H1 (cell line): Measurements from ENCODE around the gene ARHGAP25. TPM values are rescaled to one million over a fixed set of nuclear protein-coding genes. Genes with fewer than 3 reads are reported as not detected.

Source experiments
- CTCF ChIA-PET: fragments of 300-600 bp; sonication (Branson Sonifier 250); formaldehyde crosslinking; loops from one replicate; lab custom pipeline; 2021; ENCODE audit not compliant: partially characterized antibody; lab: Charles Lee
- POLR2A ChIA-PET: fragments of 300-600 bp; sonication (Branson Sonifier 250); formaldehyde crosslinking; loops from one replicate; lab custom pipeline; 2021; ENCODE audit warnings: inconsistent platforms; ENCODE audit not compliant: partially characterized antibody; lab: Charles Lee
- DNase-seq, 2 experiments: peaks; one replicate each; pipeline versions ENCODE4 v3.0.0 to v3.0.0-alpha.2; 2010 to 2022; ENCODE audit warnings: low spot score in 2 of 2, low read depth in 1 of 2, mixed read lengths in 1 of 2
- FAIRE-seq: peaks from 2 replicates; lab custom pipeline; 2011; peaks lifted over from hg19 to GRCh38; lab: Jason Lieb, UNC
- H2AFZ ChIP-seq: 2 replicates; pipeline ENCODE4 v1.8.1; 2012; ENCODE audit warnings: low read length, inconsistent platforms
- H2AK5ac ChIP-seq: 2 replicates; pipeline ENCODE4 v1.6.1; 2013; ENCODE audit warnings: low read depth, low read length
- H2BK120ac ChIP-seq: replicated peaks from 2 replicates; pipeline ENCODE3; 2013; ENCODE audit warnings: low read depth, low read length, inconsistent platforms
- H2BK12ac ChIP-seq: 2 replicates; pipeline ENCODE4 v1.6.1; 2013; ENCODE audit warnings: low read depth, low read length
- H2BK15ac ChIP-seq: 2 replicates; pipeline ENCODE4 v1.6.1; 2013; ENCODE audit warnings: low read length
- H2BK20ac ChIP-seq: 2 replicates; pipeline ENCODE4 v1.6.1; 2013; ENCODE audit warnings: low read length
- H2BK5ac ChIP-seq: 2 replicates; pipeline ENCODE4 v1.6.1; 2013; ENCODE audit warnings: low read depth, low read length
- H3K14ac ChIP-seq: 2 replicates; pipeline ENCODE4 v1.6.1; 2013; ENCODE audit warnings: inconsistent platforms; ENCODE audit not compliant: insufficient read length
- H3K18ac ChIP-seq: 2 replicates; pipeline ENCODE4 v1.6.1; 2013; ENCODE audit warnings: low read length; ENCODE audit errors: extremely low read depth
- H3K23ac ChIP-seq: 2 replicates; pipeline ENCODE4 v1.6.1; 2013; ENCODE audit warnings: inconsistent platforms; ENCODE audit not compliant: insufficient read length
- H3K23me2 ChIP-seq: 2 replicates; pipeline ENCODE4 v1.6.1; 2013; ENCODE audit warnings: low read depth, low read length
- H3K27ac ChIP-seq: 2 replicates; pipeline ENCODE4 v1.6.1; 2011; ENCODE audit warnings: low read depth, low read length, inconsistent platforms
- H3K27me3 ChIP-seq, 4 experiments: replicated peaks in 1 of 4; 1 replicate in 1 of 4; 2 replicates in 3 of 4; pipeline versions ENCODE4 v1.6.1 to v1.8.1; 2011 to 2013; ENCODE audit warnings: low read length in 3 of 4, mild to moderate bottlenecking in 3 of 4, inconsistent platforms in 2 of 4, mixed read lengths in 2 of 4, moderate library complexity in 1 of 4; ENCODE audit not compliant: control insufficient read depth in 3 of 4, insufficient read depth in 3 of 4; ENCODE audit errors: extremely low read depth in 1 of 4
- H3K36me3 ChIP-seq, 4 experiments: 2 replicates each; pipeline versions ENCODE4 v1.6.1 to v1.8.1; 2011 to 2013; ENCODE audit warnings: mild to moderate bottlenecking in 4 of 4, low read length in 3 of 4, moderate library complexity in 2 of 4, control low read depth in 1 of 4, inconsistent platforms in 1 of 4; ENCODE audit not compliant: insufficient read depth in 4 of 4, control insufficient read depth in 2 of 4
- H3K4ac ChIP-seq: replicated peaks from 2 replicates; pipeline ENCODE3; 2013; ENCODE audit warnings: low read length, low read depth, mixed read lengths, inconsistent platforms; ENCODE audit not compliant: insufficient read length
- H3K4me1 ChIP-seq, 4 experiments: replicated peaks in 1 of 4; 1 replicate in 1 of 4; 2 replicates in 3 of 4; pipeline versions ENCODE4 v1.6.1 to v1.8.1; 2011 to 2013; ENCODE audit warnings: low read length in 3 of 4, inconsistent platforms in 2 of 4, mixed read lengths in 1 of 4; ENCODE audit not compliant: insufficient read depth in 4 of 4, control insufficient read depth in 3 of 4
- H3K4me2 ChIP-seq, 2 experiments: 2 replicates each; pipeline versions ENCODE4 v1.6.1 to v1.8.1; 2011 to 2013; ENCODE audit warnings: low read depth in 2 of 2, low read length in 2 of 2, control low read depth in 1 of 2, inconsistent platforms in 1 of 2, mild to moderate bottlenecking in 1 of 2; ENCODE audit not compliant: insufficient read depth in 1 of 2
- H3K4me3 ChIP-seq, 4 experiments: fragments of 200-600, 300-600 bp in 1 of 4; sonication (generic), shearing (Covaris generic), sonication (Bioruptor Twin) in 1 of 4; 2 replicates each; pipeline versions ENCODE4 v1.5.1 to v1.8.1; 2011 to 2016; ENCODE audit warnings: low read length in 4 of 4, low read depth in 3 of 4, control low read depth in 2 of 4, inconsistent platforms in 2 of 4, mild to moderate bottlenecking in 2 of 4, mixed read lengths in 1 of 4, moderate library complexity in 1 of 4; ENCODE audit not compliant: insufficient read depth in 2 of 4; ENCODE audit errors: extremely low read depth in 1 of 4
- H3K56ac ChIP-seq: replicated peaks from 2 replicates; pipeline ENCODE3; 2013; ENCODE audit warnings: low read depth, mild to moderate bottlenecking, mixed read lengths, low read length, inconsistent platforms; ENCODE audit not compliant: insufficient read length
- H3K79me1 ChIP-seq: 2 replicates; pipeline ENCODE4 v1.6.1; 2013; ENCODE audit warnings: low read depth, low read length, control low read depth
- H3K79me2 ChIP-seq, 2 experiments: 2 replicates each; pipeline versions ENCODE4 v1.6.1 to v1.8.1; 2012 to 2013; ENCODE audit warnings: low read length in 2 of 2, mild to moderate bottlenecking in 2 of 2, inconsistent platforms in 1 of 2; ENCODE audit not compliant: insufficient read depth in 2 of 2, control insufficient read depth in 1 of 2
- H3K9ac ChIP-seq, 4 experiments: replicated peaks in 1 of 4; 1 replicate in 1 of 4; 2 replicates in 3 of 4; pipeline versions ENCODE4 v1.6.1 to v1.8.1; 2011 to 2013; ENCODE audit warnings: low read depth in 3 of 4, low read length in 3 of 4, control low read depth in 2 of 4, mild to moderate bottlenecking in 2 of 4, moderate library complexity in 2 of 4, inconsistent platforms in 1 of 4; ENCODE audit errors: extremely low read depth in 1 of 4
- H3K9me3 ChIP-seq, 2 experiments: 2 replicates each; pipeline versions ENCODE4 v1.6.1 to v1.8.1; 2012 to 2013; ENCODE audit warnings: mild to moderate bottlenecking in 2 of 2, moderate library complexity in 2 of 2, control low read depth in 1 of 2, inconsistent platforms in 1 of 2, low read depth in 1 of 2, low read length in 1 of 2, mixed read lengths in 1 of 2; ENCODE audit not compliant: insufficient read depth in 2 of 2
- H4K20me1 ChIP-seq, 2 experiments: replicated peaks in 1 of 2; 2 replicates each; pipeline versions ENCODE3 to v1.8.1; 2011 to 2013; ENCODE audit warnings: inconsistent platforms in 2 of 2, low read length in 2 of 2, mild to moderate bottlenecking in 1 of 2; ENCODE audit not compliant: insufficient read depth in 2 of 2, control insufficient read depth in 1 of 2
- H4K5ac ChIP-seq: 2 replicates; pipeline ENCODE4 v1.6.1; 2013; ENCODE audit warnings: low read length, low read depth, mixed read lengths, inconsistent platforms; ENCODE audit not compliant: insufficient read length
- H4K8ac ChIP-seq: 2 replicates; pipeline ENCODE4 v1.8.0; 2013; ENCODE audit warnings: mild to moderate bottlenecking, moderate library complexity, low read length, inconsistent platforms; ENCODE audit not compliant: insufficient read depth; ENCODE audit errors: extremely low read depth
- H4K91ac ChIP-seq: replicated peaks from 2 replicates; pipeline ENCODE3; 2013; ENCODE audit warnings: low read length, mixed read lengths, inconsistent platforms; ENCODE audit not compliant: insufficient read length
- CBX8 ChIP-seq: fragments of 300-800, 300-1000 bp; sonication (generic); IDR thresholded peaks from 2 replicates; pipeline ENCODE4 v1.7.1; 2016; ENCODE audit warnings: low read depth, low read length, borderline replicate concordance
- CEBPB ChIP-seq: IDR thresholded peaks from 2 replicates; pipeline ENCODE4 v1.6.1; 2012; ENCODE audit warnings: low read depth, low read length
- EP300 ChIP-seq, 2 experiments: IDR thresholded peaks; 1 replicate in 1 of 2; 2 replicates in 1 of 2; pipeline ENCODE4 v1.6.1; 2011 to 2012; ENCODE audit warnings: low read depth in 2 of 2, low read length in 2 of 2, mild to moderate bottlenecking in 2 of 2, borderline replicate concordance in 1 of 2, inconsistent platforms in 1 of 2, moderate library complexity in 1 of 2
- EZH2 ChIP-seq: fragments of 200-600 bp; sonication (generic); IDR thresholded peaks from 2 replicates; pipeline ENCODE4 v1.7.1; 2012; ENCODE audit warnings: low read depth, mild to moderate bottlenecking, moderate library complexity, low read length, inconsistent platforms; ENCODE audit not compliant: severe bottlenecking
- GTF2F1 ChIP-seq: IDR thresholded peaks from 2 replicates; pipeline ENCODE4 v1.6.1; 2012; ENCODE audit warnings: low read depth, low read length, improper control_type of control experiment, borderline replicate concordance
- HDAC6 ChIP-seq: IDR thresholded peaks from one replicate; pipeline ENCODE4 v1.7.1; 2012; ENCODE audit warnings: low read depth, mild to moderate bottlenecking, inconsistent platforms, low read length, moderate library complexity
- JUND ChIP-seq: IDR thresholded peaks from 2 replicates; pipeline ENCODE4 v1.6.1; 2011; ENCODE audit warnings: mild to moderate bottlenecking, improper control_type of control experiment, low read length
- KDM4A ChIP-seq: IDR thresholded peaks from one replicate; pipeline ENCODE4 v1.7.1; 2012; ENCODE audit warnings: low read depth, mild to moderate bottlenecking, moderate library complexity, low read length, inconsistent platforms; ENCODE audit not compliant: severe bottlenecking
- POU5F1 ChIP-seq: IDR thresholded peaks from 2 replicates; pipeline ENCODE4 v1.6.1; 2011; ENCODE audit warnings: low read depth, mild to moderate bottlenecking, low read length, moderate library complexity
- RFX5 ChIP-seq: IDR thresholded peaks from 2 replicates; pipeline ENCODE4 v1.6.1; 2011; ENCODE audit warnings: low read depth, low read length, improper control_type of control experiment, borderline replicate concordance
- RNF2 ChIP-seq: fragments of 200-900, 300-1000 bp; sonication (generic); IDR thresholded peaks from 2 replicates; pipeline ENCODE4 v1.7.1; 2016; ENCODE audit warnings: borderline replicate concordance, low read depth, mild to moderate bottlenecking, antibody characterized with exemption, low read length; ENCODE audit not compliant: poor library complexity, severe bottlenecking; ENCODE audit errors: missing control alignments
- SIRT6 ChIP-seq: IDR thresholded peaks from one replicate; pipeline ENCODE4 v1.7.1; 2012; ENCODE audit warnings: low read length, inconsistent platforms
- SP2 ChIP-seq: IDR thresholded peaks from 2 replicates; pipeline ENCODE4 v1.6.1; 2012; ENCODE audit warnings: mild to moderate bottlenecking, low read length, inconsistent platforms
- TBP ChIP-seq: IDR thresholded peaks from 2 replicates; pipeline ENCODE4 v1.6.1; 2011; ENCODE audit warnings: low read depth, low read length, improper control_type of control experiment
- ZNF274 ChIP-seq: IDR thresholded peaks from 2 replicates; pipeline ENCODE4 v1.7.0; 2012; ENCODE audit warnings: low read length, borderline replicate concordance; ENCODE audit errors: extremely low read depth
- WGBS, 2 experiments: shearing (Covaris generic) in 1 of 2; methylation state at CpG; one replicate each; pipeline versions ENCODE4 v1.1.6 to v1.1.7; 2013 to 2015; ENCODE audit warnings: low lambda C conversion rate in 2 of 2, mixed read lengths in 2 of 2, inconsistent platforms in 1 of 2, low coverage in 1 of 2, missing lambda C conversion rate in 1 of 2; ENCODE audit not compliant: insufficient replicate concordance in 2 of 2, insufficient coverage in 1 of 2, insufficient read length in 1 of 2; ENCODE audit errors: extremely low coverage in 1 of 2, missing lambda C conversion rate in 1 of 2; 5-methylcytosine and 5-hydroxymethylcytosine counted together
- polyA plus RNA-seq, 7 experiments: library from polyadenylated mRNA; depleted of rRNA in 3 of 7; stranded (reverse) in 5 of 7; unstranded in 2 of 7; fragments of >200 nt in 5 of 7; fragments of 200-250 nt in 2 of 7; gene quantifications; 1 replicate in 5 of 7; 2 replicates in 1 of 7; 4 replicates in 1 of 7; pipeline versions ENCODE4 v1.2.1 to v1.2.3, GENCODE V29; 2011 to 2013; ENCODE audit warnings: missing spikeins in 2 of 7, mixed read lengths in 2 of 7
- total RNA-seq: library from RNA; stranded (reverse); fragmentation: NEBNext Ultra II Directional; extraction: Animal tissue kit (Norgen Biotek cat#: 25700); gene quantifications from 2 replicates; pipeline ENCODE4 v1.2.1, GENCODE V29; 2021

Gene ARHGAP25
- total and polyA plus RNA-seq, 2 of the 8 experiments (the other 6 are each of a cell fraction or from before 2014, with no cell fraction given), result 1.00 to 1.2 TPM

DNA sequence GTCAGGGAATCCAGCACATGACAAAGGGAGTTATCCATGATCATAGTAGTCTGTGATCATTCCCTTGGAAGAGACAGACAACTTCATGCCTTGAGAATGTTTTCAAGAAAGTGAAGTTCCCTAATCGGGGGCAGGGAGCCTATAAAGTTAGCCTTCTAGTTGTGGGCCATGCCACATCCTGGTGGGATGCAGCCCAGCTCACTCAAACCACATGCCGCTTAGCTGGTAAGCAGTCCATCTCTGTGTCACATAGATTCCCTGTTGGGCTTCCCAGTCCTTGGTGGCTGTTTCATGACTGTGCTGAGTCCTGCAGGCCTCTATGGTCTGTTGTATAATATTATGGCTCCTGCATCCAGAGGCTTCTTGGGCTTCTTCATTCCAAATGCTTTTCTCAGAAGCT is 11.4 kb upstream of the ARHGAP25 start:
- Histone ChIP-seq H2BK20ac (no peak overlapping the region), H3K4ac (no peak overlapping the region), H3K23me2 (no peaks in the 10 kb centered on the region), H3K79me1 (no peaks in the 10 kb centered on the region), H3K14ac (no peak overlapping the region), H3K27me3 (no peaks in the 10 kb centered on the region), H3K9ac (no peak overlapping the region), H3K4me3 (no peak overlapping the region), H4K91ac (no peak overlapping the region), H3K79me2 (no peaks in the 10 kb centered on the region), H4K5ac (no peak overlapping the region), H4K20me1 (no peaks in the 10 kb centered on the region), H2AFZ (no peak overlapping the region), H3K18ac (no peak overlapping the region), H2BK120ac (no peak overlapping the region), H3K4me1 (no peaks in the 10 kb centered on the region), H2BK12ac (no peak overlapping the region), H3K56ac (no peak overlapping the region), H3K36me3 (no peaks in the 10 kb centered on the region), H2BK5ac (no peak overlapping the region), H4K8ac (no peak overlapping the region), H2BK15ac (no peak overlapping the region), H3K23ac (no peak overlapping the region), H3K9me3 (no peaks in the 10 kb centered on the region), H2AK5ac (no peak overlapping the region), H3K4me2 (no peak overlapping the region), H3K27ac (no peak overlapping the region)
- ChIA-PET CTCF (interaction anchor here (0.6 to 4.5 kb wide), 24 partner anchors 9 to 281 kb away, joined by 3 to 30 read pairs (median 4); no protein-coding TSS in a partner anchor), POLR2A (no interaction called here)
- DNase-seq (no peak), FAIRE-seq (no peak)
- 95% methylated on average over 2 of the region's 2 CpGs; no CpG with 5 or more reads in 1 of the 2 experiments for WGBS, 2 experiments
- TF ChIP-seq JUND, result no peak
- TF ChIP-seq SIRT6, result no peak
- TF ChIP-seq CBX8, result no peak
- no peak for TF ChIP-seq POU5F1
- no peak for TF ChIP-seq TBP
- TF ChIP-seq EP300 (IDR thresholded peaks at IDR 0.05; ENCODE audit: borderline replicate concordance in 1 of 2, low read depth in 2 of 2, low read length in 2 of 2), result no peak
- no peak for TF ChIP-seq ZNF274
- TF ChIP-seq HDAC6, result no peak
- no peak for TF ChIP-seq EZH2
- no peak for TF ChIP-seq SP2
- no peak for TF ChIP-seq KDM4A
- TF ChIP-seq GTF2F1, result no peak
- no peak for TF ChIP-seq RFX5
- no peak for TF ChIP-seq RNF2
- TF ChIP-seq CEBPB, result no peak
